GM19238 (cell line): ENCODE results near the gene EN1.

Experiments used
- DNase-seq: peaks from one replicate; pipeline ENCODE4 v3.0.0; 2011; ENCODE audit warnings: low spot score; ENCODE audit not compliant: insufficient read length

The EN1 gene

GRCh38 chr2:118822572-118822971 lies 24.9 kb downstream of the EN1 start:
- no peak for DNase-seq

GRCh38 chr2:118822015-118822414 lies 25.4 kb downstream of the EN1 start:
- DNase-seq: no peak

GRCh38 chr2:118817469-118817868 lies 30.0 kb downstream of the EN1 start:
- no peak for DNase-seq

- no peak for DNase-seq
Observed at GRCh38 chr2:118816669-118817068, 30.8 kb downstream of the EN1 start.

DNA sequence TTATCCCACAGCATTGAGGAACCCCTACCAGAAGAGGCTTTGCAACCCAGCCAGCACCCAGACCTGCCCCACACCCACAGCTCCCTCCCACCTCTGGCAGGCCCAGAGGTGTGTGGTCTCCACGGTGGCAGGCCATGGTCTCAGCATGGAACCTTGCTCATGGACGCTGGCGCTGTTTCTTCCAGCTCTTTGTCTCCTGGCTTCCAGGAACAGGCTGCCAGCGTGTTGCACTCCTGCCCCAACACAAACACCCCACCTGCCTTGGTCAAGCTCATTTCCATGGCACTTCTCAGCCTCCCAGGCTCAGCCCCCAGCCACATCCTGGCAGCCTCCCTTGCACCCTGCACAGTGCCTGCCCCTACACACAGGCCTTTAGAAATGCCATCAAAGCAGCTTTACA lies 31.7 kb downstream of the EN1 start:
- no peak for DNase-seq

GRCh38 chr2:118815314-118815713 lies 32.1 kb downstream of the EN1 start:
- no peak for DNase-seq

DNA sequence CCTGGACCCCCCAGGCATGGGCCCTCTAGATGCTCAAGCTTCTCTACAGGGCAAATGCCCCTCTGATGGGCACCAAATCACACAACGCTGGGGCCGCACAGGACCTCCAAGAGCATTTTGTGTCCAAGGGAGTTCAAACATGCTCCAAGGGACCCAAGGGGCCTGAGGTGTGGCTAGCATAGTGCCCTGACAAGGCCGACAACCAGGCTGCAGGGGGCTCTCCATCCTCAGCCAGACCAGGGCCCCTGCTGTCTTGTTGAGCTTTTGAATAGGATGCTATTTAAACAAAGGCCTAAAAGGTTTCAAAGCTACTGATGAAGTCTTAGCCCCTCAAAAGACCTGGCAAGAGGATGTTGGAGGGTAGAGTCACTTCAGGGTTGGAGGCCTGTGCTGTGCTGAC lies 33.1 kb downstream of the EN1 start:
- DNase-seq: no peak

- DNase-seq: no peak
Observed at GRCh38 chr2:118813601-118814339, 33.7 kb downstream of the EN1 start.

GRCh38 chr2:118813111-118813510 lies 34.3 kb downstream of the EN1 start:
- DNase-seq: no peak

DNA sequence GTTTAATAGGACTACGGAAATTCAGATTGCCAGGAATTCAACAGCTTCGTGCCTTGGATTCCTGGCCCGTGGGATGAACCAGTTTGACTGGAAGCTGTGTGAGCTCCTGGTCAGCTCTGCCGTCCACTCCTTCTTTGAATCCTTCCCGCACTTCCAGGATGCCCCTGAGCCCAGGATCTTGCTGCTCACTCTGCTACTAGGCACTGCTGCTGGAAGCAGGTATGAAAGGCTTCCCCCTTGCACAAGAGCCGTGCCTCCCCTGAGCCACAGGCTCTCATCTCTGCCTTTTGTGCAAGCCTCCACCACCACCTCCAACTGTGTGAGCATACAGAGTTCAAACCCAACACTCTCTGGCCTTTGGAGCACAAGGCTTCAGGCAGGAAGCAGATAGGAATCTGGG lies 34.9 kb downstream of the EN1 start:
- no peak for DNase-seq

GRCh38 chr2:118811514-118812115 lies 35.8 kb downstream of the EN1 start:
- DNase-seq: no peak

DNA sequence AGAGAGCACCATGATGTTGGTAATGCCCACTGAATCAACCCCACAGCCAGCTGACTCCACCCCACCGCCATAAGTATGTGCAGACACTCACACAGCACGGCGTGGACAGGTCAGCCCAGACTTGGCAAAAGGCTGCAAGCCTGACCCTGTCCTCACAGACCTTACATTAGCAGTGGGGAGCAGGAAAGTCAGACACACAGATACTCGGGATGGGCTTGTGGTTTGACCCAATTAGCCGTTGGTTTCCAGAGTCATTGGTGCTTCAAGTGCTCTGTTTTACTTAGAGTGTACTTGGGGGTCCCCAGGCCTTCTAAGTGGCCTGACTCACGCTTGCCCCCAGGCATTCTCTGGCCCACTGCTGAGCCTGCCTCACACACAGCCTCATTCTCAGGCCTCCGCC lies 36.7 kb downstream of the EN1 start:
- DNase-seq: no peak

- no peak for DNase-seq
Observed at GRCh38 chr2:118808429-118808809, 39.0 kb downstream of the EN1 start.

DNA sequence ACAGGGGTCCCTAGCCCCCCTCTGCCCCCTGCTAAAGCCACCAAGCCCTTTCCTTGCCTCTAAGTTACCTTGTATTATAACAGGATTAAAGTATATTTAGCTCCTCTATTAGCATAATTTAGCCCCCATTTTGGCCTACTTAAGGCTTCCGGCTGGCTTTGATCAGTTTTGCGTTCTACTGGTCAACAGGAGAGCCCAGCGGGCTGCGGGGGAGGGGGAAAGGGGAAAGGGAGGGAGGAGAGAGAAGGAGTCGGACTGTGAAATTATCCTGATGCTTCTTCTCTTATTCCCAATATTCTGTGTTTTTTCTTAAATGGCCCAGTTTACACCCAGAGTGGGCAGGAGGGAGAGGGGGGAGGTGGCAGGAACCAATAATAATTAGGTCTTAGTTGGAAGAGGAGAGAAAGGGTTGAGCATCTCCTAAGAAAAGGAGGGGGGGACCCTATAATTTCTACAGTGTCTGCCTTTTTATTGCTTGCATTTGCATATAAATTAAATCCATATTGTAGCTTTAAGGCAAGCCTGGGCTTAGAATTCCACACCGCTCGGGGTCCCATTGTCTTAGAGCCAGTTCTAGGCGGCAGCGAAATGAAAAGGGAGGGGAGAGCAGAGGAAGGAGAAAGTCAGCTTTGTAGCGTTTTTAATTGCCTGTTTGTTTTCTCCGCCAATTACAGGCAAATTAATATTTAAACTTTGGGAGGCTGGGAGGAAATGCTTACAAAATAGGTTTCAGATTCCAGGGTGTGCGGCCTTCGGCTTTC lies 39.6 kb downstream of the EN1 start:
- no peak for DNase-seq

DNA sequence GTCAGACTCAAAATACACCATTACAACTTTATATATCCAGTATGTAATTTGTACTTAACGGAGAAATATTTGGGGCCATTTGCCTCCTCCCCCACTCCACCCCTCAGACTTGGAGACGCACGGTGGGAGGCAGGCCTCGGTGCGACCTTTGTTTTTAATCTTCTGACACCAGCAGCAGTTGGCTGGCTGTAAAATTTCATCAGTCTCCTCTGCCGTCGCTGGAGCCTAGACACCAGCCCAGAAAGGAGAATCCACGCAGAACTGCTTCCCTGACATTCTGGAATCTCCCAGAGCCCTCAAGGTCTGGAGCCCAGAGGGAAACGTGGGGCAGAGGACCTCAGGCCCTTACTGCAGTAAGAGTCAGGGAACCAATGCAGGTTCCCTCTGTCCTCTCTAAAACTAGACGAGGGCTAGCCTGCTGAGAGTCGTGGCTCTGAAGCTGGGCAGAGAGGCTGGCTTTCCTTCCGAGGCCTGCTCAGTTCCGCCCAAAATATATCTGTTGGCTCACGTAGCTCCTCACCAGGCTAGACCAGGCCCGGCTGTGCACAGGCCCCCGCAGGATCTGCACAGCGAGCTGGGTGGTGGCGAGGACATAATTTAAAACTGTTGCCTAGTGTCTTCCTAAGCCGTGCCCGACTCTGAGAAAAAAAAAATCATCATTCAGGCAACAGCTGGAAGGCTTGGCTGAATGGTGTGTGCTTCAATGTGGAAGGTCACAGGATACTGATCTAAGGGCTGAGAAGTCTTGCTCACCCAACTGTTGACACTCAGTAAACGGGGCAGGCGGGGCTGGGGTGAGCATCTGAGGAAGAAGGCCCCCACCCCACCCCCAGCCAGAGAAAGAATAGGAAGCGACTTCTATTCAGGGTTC lies 40.4 kb downstream of the EN1 start:
- DNase-seq: no peak

GRCh38 chr2:118805064-118805690 lies 42.3 kb downstream of the EN1 start:
- no peak for DNase-seq

- no peak for DNase-seq
Observed at GRCh38 chr2:118803012-118803411, 44.4 kb downstream of the EN1 start.

DNA sequence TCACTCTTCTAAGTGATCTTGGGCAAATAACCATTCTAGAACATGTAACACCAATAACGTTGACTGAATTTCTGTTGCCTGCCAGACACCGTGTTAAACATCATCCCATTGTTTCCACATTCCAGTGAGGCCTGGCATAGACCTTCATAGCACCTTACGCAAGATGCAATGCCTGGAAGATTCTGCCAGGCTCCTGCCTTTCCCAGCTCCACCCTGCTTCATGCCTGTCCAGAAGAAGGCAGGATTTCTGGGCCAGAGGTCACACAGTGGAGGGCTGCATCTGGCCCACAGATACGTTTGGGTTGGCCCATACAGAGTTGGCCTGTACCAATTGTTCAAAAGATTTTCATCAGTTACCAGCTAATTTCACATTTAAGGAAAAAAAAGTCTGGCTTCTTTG lies 46.3 kb downstream of the EN1 start:
- DNase-seq: no peak

- no peak for DNase-seq
Observed at GRCh38 chr2:118800736-118801135, 46.7 kb downstream of the EN1 start.

GRCh38 chr2:118794546-118794945 lies 52.9 kb downstream of the EN1 start:
- DNase-seq: no peak
